PC-3 (cell line): ENCODE results near the gene SYNJ2. TPM values are rescaled to one million over a fixed set of nuclear protein-coding genes. Genes with fewer than 3 reads are reported as not detected.
A peak's percentile ranks its signal among the peaks of the same experiment; 100 is the strongest.

Experiments
- ATAC-seq: fragments of 200-7000 bp; cut with Tn5 transposase; 2 replicates; pipeline ENCODE4 v1.9.1; 2020; ENCODE audit warnings: mild to moderate bottlenecking, moderate library complexity
- BruUV-seq: library from RNA; stranded (reverse); fragments of 400-500 nt; replicated peaks from 2 replicates; lab custom pipeline; 2021; lab: Mats Ljungman, UMichigan
- CTCF ChIA-PET: fragments of 300-600 bp; sonication (Branson Sonifier 250); formaldehyde crosslinking; loops from one replicate; lab custom pipeline; 2022; ENCODE audit warnings: antibody characterized with exemption; lab: Charles Lee
- POLR2A ChIA-PET: fragments of 300-600 bp; sonication (Branson Sonifier 250); formaldehyde crosslinking; loops from one replicate; lab custom pipeline; 2022; ENCODE audit warnings: antibody characterized with exemption; ENCODE audit not compliant: unreplicated experiment; lab: Charles Lee
- DNase-seq: peaks from one replicate; pipeline ENCODE4 v3.0.0-alpha.2; 2015
- H2AFZ ChIP-seq: fragments of 300-600 bp; sonication (generic); 2 replicates; pipeline ENCODE4 v1.6.0; 2016; ENCODE audit warnings: antibody characterized with exemption, low read length
- H3F3A ChIP-seq: fragments of 300-600 bp; sonication (generic); one replicate; pipeline ENCODE4 v1.6.0; 2017; ENCODE audit warnings: antibody characterized with exemption, low read length, control low read depth, mild to moderate bottlenecking; ENCODE audit not compliant: unreplicated experiment
- H3K27ac ChIP-seq: fragments of 300-600 bp; sonication (generic); 2 replicates; pipeline ENCODE4 v1.5.1; 2016; ENCODE audit warnings: mild to moderate bottlenecking, low read length
- H3K27me3 ChIP-seq: fragments of 300-600 bp; sonication (generic); 2 replicates; pipeline ENCODE4 v1.6.1; 2016; ENCODE audit warnings: low read length, mixed read lengths
- H3K36me3 ChIP-seq: fragments of 300-600 bp; sonication (generic); 2 replicates; pipeline ENCODE4 v1.6.1; 2016; ENCODE audit warnings: low read depth, mixed run types, low read length, mixed read lengths
- H3K4me1 ChIP-seq: fragments of 300-600 bp; sonication (generic); 2 replicates; pipeline ENCODE4 v1.5.1; 2016; ENCODE audit warnings: low read length; ENCODE audit not compliant: insufficient read depth
- H3K4me2 ChIP-seq: fragments of 300-600 bp; sonication (generic); 2 replicates; pipeline ENCODE4 v1.6.0; 2016; ENCODE audit warnings: low read length
- H3K4me3 ChIP-seq: fragments of 300-600 bp; sonication (generic); 2 replicates; pipeline ENCODE4 v1.5.1; 2016; ENCODE audit warnings: mild to moderate bottlenecking, low read length, mixed read lengths
- H3K79me2 ChIP-seq: fragments of 300-600 bp; sonication (generic); 2 replicates; pipeline ENCODE4 v1.6.1; 2017; ENCODE audit warnings: low read length, mixed read lengths
- H3K9ac ChIP-seq: fragments of 300-600 bp; sonication (generic); 2 replicates; pipeline ENCODE4 v1.6.0; 2016; ENCODE audit warnings: mild to moderate bottlenecking, low read length
- H3K9me2 ChIP-seq: fragments of 300-600 bp; sonication (generic); replicated peaks from 2 replicates; pipeline ENCODE4 v1.6.1; 2016; ENCODE audit warnings: mixed run types, low read length, mixed read lengths
- H3K9me3 ChIP-seq: fragments of 300-600 bp; sonication (generic); 2 replicates; pipeline ENCODE4 v1.6.1; 2016; ENCODE audit warnings: low read length, mixed read lengths
- H4K20me1 ChIP-seq: fragments of 300-600 bp; sonication (generic); 2 replicates; pipeline ENCODE4 v1.6.1; 2016; ENCODE audit warnings: low read length, mixed read lengths
- EZH2 ChIP-seq: fragments of 300-600 bp; sonication (generic); IDR thresholded peaks from one replicate; pipeline ENCODE4 v1.6.1; 2017; ENCODE audit warnings: antibody characterized with exemption, mild to moderate bottlenecking, low read length; ENCODE audit not compliant: unreplicated experiment
- EZH2phosphoT487 ChIP-seq: fragments of 300-600 bp; sonication (generic); IDR thresholded peaks from 2 replicates; pipeline ENCODE4 v1.6.1; 2018; ENCODE audit warnings: mild to moderate bottlenecking, antibody characterized with exemption, low read length, borderline replicate concordance
- intact Hi-C: fragments of 100-400 bp; cut with micrococcal nuclease; formaldehyde crosslinking; loops from 2 replicates; pipeline ENCODE4 v1.9.0; 2023
- total RNA-seq: library from RNA; depleted of rRNA; stranded (reverse); fragments of >200 nt; gene quantifications from 2 replicates; pipeline ENCODE4 v1.2.3, GENCODE V29; 2014
- TF ChIP-seq, protein P1 (sequence below): fragments of 300-600 bp; sonication (generic); conservative IDR thresholded peaks from 2 replicates; pipeline ENCODE4 v1.5.1; 2017; ENCODE audit warnings: antibody characterized with exemption, low read depth, mild to moderate bottlenecking, low read length

The SYNJ2 gene
- total RNA-seq, 1 experiment from 2014 or later, result 21.5 TPM

DNA sequence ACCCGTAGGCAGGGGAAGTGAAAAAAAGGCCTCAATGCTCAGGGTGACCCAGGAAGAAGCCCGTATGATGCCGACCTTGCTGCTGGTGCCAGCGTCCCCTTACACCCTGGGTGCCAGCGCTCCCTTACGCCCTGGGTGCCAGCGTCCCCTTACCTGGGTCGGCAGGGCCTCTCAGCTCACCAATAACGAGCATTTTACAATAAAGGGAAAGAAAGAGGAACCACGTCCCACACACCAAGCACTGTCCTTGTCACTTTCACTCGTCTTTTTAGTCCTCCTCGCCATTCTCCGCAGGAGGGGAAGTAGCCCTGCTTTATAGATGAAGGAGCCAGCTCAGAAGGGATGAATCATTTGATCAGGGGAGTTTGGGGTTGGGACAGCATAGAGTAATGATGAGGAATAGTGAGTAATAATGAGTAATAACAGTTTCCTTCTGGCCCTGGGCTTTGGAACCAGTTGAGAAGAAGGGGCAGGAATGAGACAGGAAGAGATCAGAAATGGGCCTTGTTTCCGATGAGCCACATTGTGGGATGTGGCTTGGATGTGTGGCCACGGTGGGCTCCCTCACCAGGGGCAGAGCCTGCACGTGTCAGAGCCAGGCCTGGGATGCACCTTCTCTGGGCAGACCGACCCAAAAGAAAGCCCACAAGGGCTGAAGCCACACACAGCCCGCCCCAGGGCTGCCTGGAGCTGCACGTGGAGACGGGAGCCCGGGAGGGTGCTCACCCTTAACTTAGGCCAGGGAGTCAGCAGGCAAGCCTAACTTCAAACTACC, 75.7 kb downstream of the SYNJ2 start:
- TSS peak; percentile 18 for BruUV-seq
- Histone ChIP-seq H3K4me2 (peak overlapping the region; percentile 79), H3K4me1 (peaks cover 50% of the 10 kb centered on the region), H3K27ac (peak overlapping the region; percentile 96), H3K9me3 (no peaks in the 10 kb centered on the region), H4K20me1 (no peaks in the 10 kb centered on the region), H3K27me3 (no peaks in the 10 kb centered on the region), H3K9ac (peak overlapping the region; percentile 83), H3K36me3 (0 out of 2 replicates have a peak, but pooled peaks cover 8% of the 10 kb centered on the region), H3F3A (no peaks in the 10 kb centered on the region), H2AFZ (peak overlapping the region; percentile 37), H3K79me2 (peaks cover 11% of the 10 kb centered on the region; the same call in 1 of the 2 replicates), H3K4me3 (peak overlapping the region; percentile 36; the same call in 1 of the 2 replicates), H3K9me2 (no peaks in the 10 kb centered on the region)
- DNase-seq, result peak; percentile 93
- peak; percentile 80 for ATAC-seq
- intact Hi-C loops, result loop anchor here (1.0 kb wide), 2 partner anchors 12 to 15 kb away; no protein-coding TSS in a partner anchor
- POLR2A ChIA-PET, result interaction anchor here (0.6 kb wide), 1 partner anchor 12 kb away, joined by 3 read pairs; no protein-coding TSS in a partner anchor
- CTCF ChIA-PET, result interaction anchor here (1.0 kb wide), 1 partner anchor 12 kb away, joined by 4 read pairs; no protein-coding TSS in a partner anchor
- TF ChIP-seq EZH2phosphoT487, result no peak
- TF ChIP-seq, protein P1, sequence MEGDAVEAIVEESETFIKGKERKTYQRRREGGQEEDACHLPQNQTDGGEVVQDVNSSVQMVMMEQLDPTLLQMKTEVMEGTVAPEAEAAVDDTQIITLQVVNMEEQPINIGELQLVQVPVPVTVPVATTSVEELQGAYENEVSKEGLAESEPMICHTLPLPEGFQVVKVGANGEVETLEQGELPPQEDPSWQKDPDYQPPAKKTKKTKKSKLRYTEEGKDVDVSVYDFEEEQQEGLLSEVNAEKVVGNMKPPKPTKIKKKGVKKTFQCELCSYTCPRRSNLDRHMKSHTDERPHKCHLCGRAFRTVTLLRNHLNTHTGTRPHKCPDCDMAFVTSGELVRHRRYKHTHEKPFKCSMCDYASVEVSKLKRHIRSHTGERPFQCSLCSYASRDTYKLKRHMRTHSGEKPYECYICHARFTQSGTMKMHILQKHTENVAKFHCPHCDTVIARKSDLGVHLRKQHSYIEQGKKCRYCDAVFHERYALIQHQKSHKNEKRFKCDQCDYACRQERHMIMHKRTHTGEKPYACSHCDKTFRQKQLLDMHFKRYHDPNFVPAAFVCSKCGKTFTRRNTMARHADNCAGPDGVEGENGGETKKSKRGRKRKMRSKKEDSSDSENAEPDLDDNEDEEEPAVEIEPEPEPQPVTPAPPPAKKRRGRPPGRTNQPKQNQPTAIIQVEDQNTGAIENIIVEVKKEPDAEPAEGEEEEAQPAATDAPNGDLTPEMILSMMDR, result no peak
- TF ChIP-seq EZH2, result no peak

DNA sequence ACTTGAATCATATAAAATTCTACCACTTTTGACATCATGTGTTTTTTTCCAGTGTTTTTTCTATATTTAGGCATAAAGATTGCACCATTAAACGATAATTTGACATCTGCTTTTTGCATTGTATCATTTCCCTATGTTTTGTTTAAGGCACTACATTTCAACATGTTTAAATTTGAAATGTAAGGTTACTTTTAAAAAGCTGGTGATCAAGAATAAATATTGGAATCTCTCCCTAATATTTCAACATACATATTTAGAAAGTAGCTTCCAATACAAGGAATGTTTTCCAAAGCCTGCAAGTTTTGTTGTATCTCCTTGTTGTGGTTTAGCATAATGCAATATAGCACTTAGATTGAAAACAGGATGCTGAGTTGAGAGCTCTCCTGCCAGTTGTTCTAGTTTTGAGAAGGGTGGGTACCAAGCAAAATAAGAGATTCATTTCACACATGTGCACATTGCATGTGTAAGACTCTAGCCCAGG, 76.5 kb downstream of the SYNJ2 start:
- no peaks in the 10 kb centered on the region for H3K9me3 ChIP-seq
- POLR2A ChIA-PET, result no interaction called here
- CTCF ChIA-PET, result no interaction called here
- H3K27ac ChIP-seq, result peak overlapping the region; percentile 96
- H3F3A ChIP-seq, result no peaks in the 10 kb centered on the region
- H3K9ac ChIP-seq, result peak overlapping the region; percentile 76
- no peak overlapping the region for H2AFZ ChIP-seq
- H3K36me3 ChIP-seq, result 0 out of 2 replicates have a peak, but pooled peaks cover 8% of the 10 kb centered on the region
- no peaks in the 10 kb centered on the region for H3K27me3 ChIP-seq
- H3K9me2 ChIP-seq, result no peaks in the 10 kb centered on the region
- no peak overlapping the region for H3K4me3 ChIP-seq
- no peak for ATAC-seq
- DNase-seq, result no peak
- no TSS peak for BruUV-seq
- TF ChIP-seq EZH2phosphoT487 (no peak), EZH2 (no peak)
- TF ChIP-seq, protein P1, result no peak
- H3K4me2 ChIP-seq, result peak overlapping the region; percentile 34; the same call in 1 of the 2 replicates
- intact Hi-C loops, result no loop called here
- no peaks in the 10 kb centered on the region for H4K20me1 ChIP-seq
- peaks cover 11% of the 10 kb centered on the region; the same call in 1 of the 2 replicates for H3K79me2 ChIP-seq
- peaks cover 50% of the 10 kb centered on the region for H3K4me1 ChIP-seq
